Chondrocyte (in vitro differentiated cells): ENCODE results near the gene KBTBD6. TPM values are rescaled to one million over a fixed set of nuclear protein-coding genes. Genes with fewer than 3 reads are reported as not detected.
A peak's percentile ranks its signal among the peaks of the same experiment; 100 is the strongest.
"Not testable (repeated sequence)": the region's sequence is repeated elsewhere in the genome, so short reads cannot be mapped to it uniquely, and the experiment has no call there.

Source experiments
- DNase-seq: peaks from one replicate; pipeline ENCODE4 v3.0.0; 2021; ENCODE audit warnings: mixed read lengths, low spot score
- H3K27ac Mint-ChIP-seq: one replicate; pipeline ENCODE4 v1.8.0; 2021; ENCODE audit warnings: mild to moderate bottlenecking, moderate library complexity, mixed read lengths; ENCODE audit not compliant: unreplicated experiment
- H3K27me3 Mint-ChIP-seq: 2 replicates; pipeline ENCODE4 v1.8.0; 2021; ENCODE audit warnings: low read depth, mixed read lengths
- H3K36me3 Mint-ChIP-seq: 2 replicates; pipeline ENCODE4 v1.8.0; 2021; ENCODE audit warnings: low read depth, mixed read lengths
- H3K4me1 Mint-ChIP-seq: 2 replicates; pipeline ENCODE4 v1.8.0; 2021; ENCODE audit warnings: low read depth, mild to moderate bottlenecking, mixed read lengths
- H3K4me3 Mint-ChIP-seq: one replicate; pipeline ENCODE4 v1.8.0; 2021; ENCODE audit warnings: mild to moderate bottlenecking, moderate library complexity, mixed read lengths; ENCODE audit not compliant: unreplicated experiment
- H3K9me3 Mint-ChIP-seq: 2 replicates; pipeline ENCODE4 v1.8.0; 2021; ENCODE audit warnings: low read depth, mixed read lengths
- total RNA-seq: library from RNA; stranded (reverse); gene quantifications from 3 replicates; pipeline ENCODE4 v1.2.1, GENCODE V29; 2021
- TF ChIP-seq, protein P1 (sequence below): fragments of 200-600 bp; sonication (generic); IDR thresholded peaks from 2 replicates; pipeline ENCODE4 v1.5.0; 2021; ENCODE audit warnings: antibody characterized with exemption, mild to moderate bottlenecking, moderate library complexity

Gene KBTBD6
- total RNA-seq, 1 donor from 2014 or later, result 9.7 TPM

DNA sequence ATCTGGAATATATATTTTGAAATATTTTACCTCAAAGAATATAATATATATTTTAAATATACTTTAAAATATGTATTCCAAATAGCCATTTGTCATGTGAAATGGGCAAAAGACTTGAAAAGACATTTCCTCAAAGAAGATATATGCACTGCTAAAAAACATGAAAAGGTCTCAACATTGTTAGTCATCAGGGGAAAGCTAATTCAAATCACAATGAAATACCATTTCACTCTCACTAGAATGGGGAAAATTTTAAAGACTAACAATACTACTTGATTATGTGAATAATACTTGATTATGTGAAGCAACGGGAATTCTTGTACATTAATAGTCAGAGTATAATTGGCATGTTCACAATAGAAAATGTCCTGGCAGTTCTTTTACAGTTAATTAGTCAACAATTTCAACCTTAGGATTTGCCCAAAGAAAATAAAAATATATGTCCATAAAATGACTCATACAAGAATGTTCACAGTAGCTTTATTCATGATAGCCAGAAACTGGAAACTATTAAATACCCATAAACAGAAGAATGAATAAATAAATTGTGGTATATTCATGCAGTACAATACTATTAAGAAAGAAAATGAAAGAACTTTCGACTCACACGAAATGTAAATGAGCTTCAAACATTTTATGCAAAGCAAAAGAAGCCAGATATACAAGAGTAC is 6.8 kb upstream of the KBTBD6 start:
- Mint-ChIP-seq H3K4me1 (no peaks in the 10 kb centered on the region), H3K36me3 (no peaks in the 10 kb centered on the region), H3K9me3 (no peaks in the 10 kb centered on the region), H3K27ac (no peak overlapping the region), H3K4me3 (no peak overlapping the region), H3K27me3 (no peaks in the 10 kb centered on the region)
- TF ChIP-seq, protein P1, sequence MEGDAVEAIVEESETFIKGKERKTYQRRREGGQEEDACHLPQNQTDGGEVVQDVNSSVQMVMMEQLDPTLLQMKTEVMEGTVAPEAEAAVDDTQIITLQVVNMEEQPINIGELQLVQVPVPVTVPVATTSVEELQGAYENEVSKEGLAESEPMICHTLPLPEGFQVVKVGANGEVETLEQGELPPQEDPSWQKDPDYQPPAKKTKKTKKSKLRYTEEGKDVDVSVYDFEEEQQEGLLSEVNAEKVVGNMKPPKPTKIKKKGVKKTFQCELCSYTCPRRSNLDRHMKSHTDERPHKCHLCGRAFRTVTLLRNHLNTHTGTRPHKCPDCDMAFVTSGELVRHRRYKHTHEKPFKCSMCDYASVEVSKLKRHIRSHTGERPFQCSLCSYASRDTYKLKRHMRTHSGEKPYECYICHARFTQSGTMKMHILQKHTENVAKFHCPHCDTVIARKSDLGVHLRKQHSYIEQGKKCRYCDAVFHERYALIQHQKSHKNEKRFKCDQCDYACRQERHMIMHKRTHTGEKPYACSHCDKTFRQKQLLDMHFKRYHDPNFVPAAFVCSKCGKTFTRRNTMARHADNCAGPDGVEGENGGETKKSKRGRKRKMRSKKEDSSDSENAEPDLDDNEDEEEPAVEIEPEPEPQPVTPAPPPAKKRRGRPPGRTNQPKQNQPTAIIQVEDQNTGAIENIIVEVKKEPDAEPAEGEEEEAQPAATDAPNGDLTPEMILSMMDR, result no peak
- DNase-seq, result no peak

DNA sequence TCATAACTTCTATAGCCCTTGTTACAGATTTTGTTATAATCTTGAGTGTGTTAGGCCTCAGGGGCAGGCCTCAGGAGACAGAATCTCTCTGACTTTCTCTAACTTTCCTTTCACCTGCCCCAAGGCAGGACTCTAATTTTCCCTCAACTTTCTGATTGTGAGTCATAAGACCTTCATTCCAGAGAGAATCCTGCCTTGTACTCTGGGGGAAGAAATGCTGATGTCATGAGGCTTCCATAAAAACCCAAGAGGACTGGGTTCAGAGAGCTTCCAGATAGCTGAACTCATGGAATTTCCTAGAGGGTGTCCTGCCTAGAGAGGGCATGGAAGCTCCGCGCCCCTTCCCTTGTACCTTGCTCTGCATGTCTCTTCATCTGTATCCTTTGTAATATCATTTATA is 5.3 kb upstream of the KBTBD6 start:
- Mint-ChIP-seq H3K4me3 (no peak overlapping the region), H3K9me3 (no peaks in the 10 kb centered on the region), H3K27me3 (no peaks in the 10 kb centered on the region), H3K36me3 (no peaks in the 10 kb centered on the region), H3K27ac (no peak overlapping the region), H3K4me1 (peaks cover 12% of the 10 kb centered on the region)
- no peak for DNase-seq
- TF ChIP-seq, protein P1, result no peak

DNA sequence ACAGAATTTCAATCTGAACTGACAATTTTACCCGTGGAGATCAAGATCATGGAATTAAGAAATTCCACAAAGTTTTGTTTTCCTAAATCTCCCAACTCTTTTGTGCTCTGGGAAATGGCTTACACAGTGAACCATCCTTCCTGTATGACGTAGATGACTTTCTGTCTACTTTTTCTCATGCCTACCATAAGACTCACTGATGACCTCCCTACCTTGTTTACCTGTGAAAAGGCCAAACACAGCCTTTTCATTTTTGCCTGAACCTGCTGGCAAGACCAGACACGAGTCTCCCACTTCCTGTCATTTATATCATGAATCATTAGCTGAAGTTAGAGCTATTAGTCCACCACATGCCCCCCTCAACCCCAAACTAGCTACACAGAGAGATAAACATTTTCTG is 4.6 kb upstream of the KBTBD6 start:
- Mint-ChIP-seq H3K4me3 (no peak overlapping the region), H3K9me3 (no peaks in the 10 kb centered on the region), H3K36me3 (no peaks in the 10 kb centered on the region), H3K27me3 (no peaks in the 10 kb centered on the region), H3K27ac (no peak overlapping the region), H3K4me1 (peaks cover 18% of the 10 kb centered on the region)
- no peak for DNase-seq
- TF ChIP-seq, protein P1, result no peak

DNA sequence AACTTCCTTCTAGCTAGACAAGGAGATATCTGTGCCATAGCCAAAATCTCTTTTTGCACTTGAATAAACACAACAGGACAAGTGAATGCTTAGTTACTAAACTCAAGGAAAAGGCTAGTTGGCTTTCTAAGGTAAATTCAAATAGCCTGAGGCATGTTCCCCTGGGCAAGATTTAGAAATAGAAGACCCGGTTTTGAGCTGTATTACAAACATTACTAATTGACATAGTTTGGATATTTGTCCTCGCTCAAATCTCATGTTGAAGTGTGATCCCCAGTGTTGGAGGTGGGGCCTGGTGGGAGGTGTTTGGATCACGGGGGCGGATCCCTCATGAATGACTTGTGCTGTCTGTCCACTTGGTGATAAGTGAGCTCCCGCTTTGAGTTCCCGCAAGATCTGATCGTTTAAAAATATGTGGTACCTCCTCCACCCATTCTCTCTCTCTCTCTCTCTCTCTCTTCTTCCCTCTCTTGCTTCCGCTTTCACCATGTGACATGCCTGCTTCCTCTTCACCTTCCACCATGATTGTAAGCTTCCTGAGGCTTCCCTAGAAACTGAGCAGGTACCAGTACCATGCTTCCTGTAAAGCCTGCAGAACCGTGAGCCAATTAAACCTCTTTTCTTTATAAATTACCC is 3.9 kb upstream of the KBTBD6 start:
- peaks cover 25% of the 10 kb centered on the region for H3K4me1 Mint-ChIP-seq

DNA sequence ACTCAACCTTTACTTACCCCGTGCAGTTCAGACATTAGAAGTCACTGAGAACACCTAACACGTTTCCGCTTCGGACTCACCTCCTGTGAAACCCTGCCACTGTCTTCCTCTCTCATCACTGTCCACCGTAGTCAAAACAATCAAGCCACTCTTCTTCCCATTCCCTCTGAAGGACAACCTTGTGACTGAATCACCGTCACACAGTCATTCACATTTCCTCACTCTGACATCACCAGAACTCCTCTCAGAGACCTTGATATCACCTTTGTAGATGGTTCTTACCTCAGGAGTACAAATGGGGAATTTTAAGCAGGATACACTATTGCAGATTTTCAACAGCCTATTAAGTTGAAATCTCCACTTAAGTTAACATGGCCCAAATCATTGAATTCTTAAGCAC is 1.3 kb upstream of the KBTBD6 start:
- DNase-seq, result no peak
- H3K4me1 Mint-ChIP-seq, result peaks cover 43% of the 10 kb centered on the region
- peak overlapping the region; percentile 91 for H3K4me3 Mint-ChIP-seq
- H3K36me3 Mint-ChIP-seq, result no peaks in the 10 kb centered on the region
- TF ChIP-seq, protein P1, result no peak
- no peaks in the 10 kb centered on the region for H3K9me3 Mint-ChIP-seq
- H3K27ac Mint-ChIP-seq, result no peak overlapping the region
- H3K27me3 Mint-ChIP-seq, result no peaks in the 10 kb centered on the region

More for the DNA sequence above, 3.9 kb upstream of the KBTBD6 start:
- H3K27me3 Mint-ChIP-seq, result no peaks in the 10 kb centered on the region
- no peak overlapping the region for H3K27ac Mint-ChIP-seq
- no peaks in the 10 kb centered on the region for H3K36me3 Mint-ChIP-seq
- H3K9me3 Mint-ChIP-seq, result no peaks in the 10 kb centered on the region
- DNase-seq, result no peak
- TF ChIP-seq, protein P1, result no peak
- H3K4me3 Mint-ChIP-seq, result no peak overlapping the region

DNA sequence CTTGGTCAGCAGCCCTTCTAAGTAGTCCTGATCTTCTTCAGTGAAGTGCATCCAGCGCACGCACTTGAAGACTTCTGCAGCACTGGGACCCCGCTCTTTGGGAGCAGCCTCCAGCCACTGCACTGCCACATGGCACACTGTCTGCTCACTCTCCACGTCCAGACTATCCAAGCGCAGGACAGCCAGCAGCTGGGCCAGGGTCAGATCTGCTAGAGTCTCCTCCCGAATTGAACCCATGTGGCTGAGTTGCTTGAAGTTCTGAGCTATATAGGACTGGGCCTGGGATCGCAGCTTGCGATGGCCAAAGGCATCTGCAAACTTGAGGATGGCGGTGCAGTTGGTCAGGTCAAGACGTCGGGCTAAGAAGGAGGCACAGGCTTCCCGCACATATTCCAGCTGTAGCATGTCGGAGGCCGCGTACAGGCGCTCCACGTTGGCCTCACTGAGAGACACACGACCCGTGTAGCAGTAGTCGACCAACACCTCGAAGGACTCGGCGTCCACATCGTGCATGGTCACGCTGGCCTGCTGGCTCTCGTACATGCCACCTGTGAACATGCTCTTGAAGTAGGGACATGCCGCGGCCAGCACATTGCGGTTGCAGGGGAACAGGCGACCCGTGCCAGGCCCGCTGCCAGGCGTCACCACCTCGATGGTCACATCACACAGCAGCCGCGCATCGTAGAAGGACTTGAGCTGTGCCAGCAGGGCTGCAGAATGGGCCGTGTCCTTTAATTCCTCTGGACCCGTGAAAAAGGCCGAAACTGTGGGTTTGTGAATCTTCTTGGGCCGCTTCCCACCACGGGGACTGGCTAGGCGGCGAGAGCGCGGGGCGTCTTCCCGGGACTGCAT is 716 bp downstream of the KBTBD6 start:
- H3K9me3 Mint-ChIP-seq, H3K36me3 Mint-ChIP-seq, H3K27me3 Mint-ChIP-seq: not testable (repeated sequence)
- Mint-ChIP-seq H3K4me1 (peaks cover 54% of the 10 kb centered on the region), H3K27ac (peak overlapping the region; percentile 98), H3K4me3 (peak overlapping the region; percentile 91)
- DNase-seq, result peak; percentile 88

DNA sequence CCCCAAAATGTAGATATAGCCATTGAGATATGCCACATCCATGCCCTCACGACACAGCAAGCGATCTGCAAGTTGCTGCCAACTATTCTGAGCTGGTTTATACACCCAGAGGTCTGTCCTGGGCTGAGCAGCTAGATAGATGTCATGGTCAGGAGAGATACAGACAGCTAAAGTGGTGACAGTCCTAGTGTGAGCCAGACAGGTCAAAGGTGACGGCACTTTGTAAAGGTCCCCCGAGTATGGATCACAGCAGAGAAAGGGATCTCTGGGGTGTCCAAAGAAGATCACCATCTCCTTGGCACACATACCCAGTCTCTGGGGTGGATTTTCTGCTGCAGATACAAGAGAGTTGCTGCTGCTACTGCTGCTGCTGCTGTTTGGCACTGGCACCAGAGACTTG is 1.4 kb downstream of the KBTBD6 start:
- Mint-ChIP-seq H3K4me3 (peak overlapping the region; percentile 91), H3K27ac (peak overlapping the region; percentile 25), H3K4me1 (peaks cover 54% of the 10 kb centered on the region)
- not testable (repeated sequence) for H3K9me3 Mint-ChIP-seq, DNase-seq, H3K36me3 Mint-ChIP-seq, H3K27me3 Mint-ChIP-seq
